Activated CD4-positive, CD25-positive, alpha-beta regulatory T cell (primary cell): ENCODE measurements around the gene EYA4.

Experiments used
- DNase-seq, 4 experiments: peaks; one replicate each; lab custom pipeline; 2025; lab: John Stamatoyannopoulos, UW

Gene EYA4

DNA sequence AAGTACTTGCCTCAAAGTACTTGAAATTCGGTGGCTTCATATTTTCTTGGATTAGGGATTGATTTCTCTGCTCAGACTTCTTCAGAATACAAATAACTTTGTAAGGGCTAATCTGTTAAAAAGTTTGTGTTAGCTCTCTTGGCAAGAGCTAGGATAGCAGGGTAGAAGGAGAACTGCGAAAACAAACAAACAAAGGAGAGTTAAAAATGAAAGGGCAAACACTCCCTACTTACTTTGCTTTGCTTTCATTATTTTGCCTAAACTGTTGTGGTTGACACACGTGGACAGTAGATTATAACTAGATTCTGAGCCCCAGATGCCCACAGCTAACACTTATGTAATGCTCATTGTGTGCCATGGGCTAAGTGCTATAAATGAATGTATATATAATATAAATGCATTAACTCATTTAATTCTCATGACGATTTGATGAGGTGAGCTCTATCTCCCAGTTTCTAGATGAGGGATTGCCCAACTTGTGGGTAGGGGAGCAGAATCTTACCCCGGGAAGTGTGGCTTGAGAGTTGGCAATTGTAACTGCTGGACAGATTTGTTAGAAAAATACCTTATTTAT is 48.7 kb downstream of the EYA4 start:
- DNase-seq, result no peak

DNA sequence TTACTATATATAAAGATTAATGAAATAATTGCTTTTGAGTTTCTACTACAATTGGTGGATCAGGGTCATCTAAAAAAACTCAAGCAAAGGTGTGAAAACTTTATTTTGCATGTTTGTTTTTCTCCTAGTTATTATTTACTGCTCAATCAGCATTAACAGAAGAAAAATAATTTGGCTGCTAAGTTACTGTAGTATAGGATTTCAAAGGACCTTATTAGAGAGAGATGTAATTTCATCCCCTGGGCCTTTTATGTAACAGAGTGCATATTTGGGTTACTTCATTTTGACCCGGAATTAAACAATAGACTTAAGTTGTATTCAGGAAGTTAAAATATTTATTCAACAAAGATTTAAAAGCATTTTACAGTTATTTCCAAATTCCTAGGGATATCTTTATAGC is 49.8 kb downstream of the EYA4 start:
- no peak for DNase-seq

DNA sequence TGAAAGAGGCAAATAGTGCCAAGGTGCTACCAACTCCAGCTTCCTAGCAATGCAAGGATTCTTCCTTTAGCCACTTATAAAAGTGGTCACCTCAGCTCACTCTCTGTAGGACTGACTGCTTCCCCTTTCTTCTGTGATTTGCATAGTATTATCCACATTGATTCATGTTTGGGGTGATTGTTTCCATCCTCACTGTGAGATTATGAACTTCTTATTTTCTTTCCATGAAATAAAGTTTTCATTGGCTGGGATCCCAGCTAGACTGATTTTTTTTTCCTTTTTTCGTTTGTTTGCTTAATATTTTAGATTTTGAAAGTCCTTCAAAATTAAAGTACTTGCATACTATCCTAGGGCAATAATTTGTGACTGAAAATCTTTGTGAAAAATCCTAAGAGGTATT is 50.5 kb downstream of the EYA4 start:
- DNase-seq, result no peak

DNA sequence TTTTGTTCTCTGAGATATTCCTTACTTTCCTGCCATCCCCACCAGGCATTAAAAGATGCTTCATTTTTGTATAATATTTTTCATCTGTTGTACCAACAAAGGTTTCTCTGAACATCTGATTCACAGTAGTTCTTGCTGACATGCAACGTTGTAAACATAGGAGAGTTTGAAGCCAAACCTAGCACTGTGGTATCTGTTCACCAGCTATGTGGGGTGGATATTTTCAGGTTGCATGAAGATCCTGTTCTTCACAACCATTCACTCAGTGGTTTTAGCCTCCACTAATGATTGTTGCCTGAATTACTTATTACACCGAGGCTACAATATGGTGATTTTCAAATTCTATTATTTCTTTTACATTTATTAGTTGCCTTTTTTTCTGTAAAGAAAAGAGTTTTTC is 56.5 kb downstream of the EYA4 start:
- DNase-seq, result no peak

DNA sequence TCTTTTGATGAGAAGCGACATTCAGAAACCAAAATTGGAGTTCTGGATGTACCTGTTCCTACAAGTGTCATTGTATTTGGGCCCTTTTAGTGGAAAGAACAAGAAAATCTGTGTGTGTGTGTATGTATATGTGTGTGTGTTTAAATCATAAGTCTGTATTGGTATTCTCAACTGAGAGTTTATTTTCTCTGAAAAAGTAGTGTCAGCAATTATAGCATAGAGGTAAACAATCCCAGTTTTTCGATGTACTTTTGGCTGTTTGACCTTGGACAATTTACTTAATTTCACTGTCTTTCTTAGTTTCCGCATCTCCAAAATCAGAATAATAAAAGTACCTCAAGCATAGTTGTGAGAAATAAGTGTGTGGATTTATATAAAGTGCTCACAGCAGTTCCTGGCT is 57.2 kb downstream of the EYA4 start:
- DNase-seq, result no peak

DNA sequence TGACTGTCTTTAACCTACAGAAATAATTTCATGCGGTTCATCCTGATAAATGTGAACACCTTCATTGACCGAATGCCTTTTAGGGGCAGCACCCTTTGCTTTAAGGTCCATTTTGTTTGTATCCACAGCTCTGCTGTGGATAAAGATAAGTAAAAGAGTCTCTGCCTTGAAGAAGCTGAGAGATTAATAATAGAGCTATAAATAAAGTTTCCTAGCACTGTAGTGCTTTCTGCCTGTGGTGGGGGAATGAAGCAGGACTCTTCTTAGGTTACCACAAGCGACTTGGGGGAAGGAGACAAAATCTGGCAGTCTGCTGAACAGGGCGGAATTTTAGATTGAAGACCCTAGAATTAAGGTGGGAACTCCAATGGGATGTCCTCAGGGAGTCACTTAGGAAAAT is 57.6 kb downstream of the EYA4 start:
- DNase-seq, result no peak

DNA sequence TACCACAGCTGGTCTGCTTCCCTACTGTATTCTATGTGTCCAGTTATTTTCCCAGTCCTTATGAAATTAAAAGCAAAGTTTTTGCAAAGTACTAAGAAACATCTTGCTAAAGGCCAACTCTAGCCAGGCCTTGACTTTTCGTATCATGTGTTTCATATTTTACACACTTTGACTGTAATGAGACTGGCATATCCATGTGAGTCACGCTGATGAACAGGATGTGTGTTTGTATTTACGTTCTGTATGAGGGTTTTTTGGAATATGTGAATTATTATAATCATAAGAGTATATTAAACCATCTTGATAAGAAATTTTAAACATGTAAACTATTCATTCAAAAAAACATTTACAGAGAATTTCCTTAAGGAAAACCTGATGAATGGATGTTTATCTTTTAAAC is 59.7 kb downstream of the EYA4 start:
- DNase-seq, result no peak

DNA sequence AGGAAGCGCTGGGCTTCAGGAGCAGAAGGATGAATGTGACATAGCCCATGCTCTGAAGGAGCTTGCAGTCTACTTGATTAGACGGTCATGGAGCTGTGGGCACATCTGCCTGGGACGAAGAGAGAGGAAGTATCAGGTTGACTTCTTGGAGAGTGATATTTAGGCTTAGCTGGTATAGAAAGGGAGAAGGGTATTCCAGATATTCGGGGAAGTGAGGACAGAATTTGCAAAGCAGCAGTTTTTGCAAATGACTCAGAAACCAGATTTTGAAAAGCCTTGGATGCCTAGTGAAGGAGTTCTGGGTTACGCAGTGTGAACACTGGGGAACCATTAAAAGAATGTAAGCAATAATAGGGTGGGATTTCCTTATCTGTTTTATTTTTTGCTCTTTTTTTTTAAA is 60.7 kb downstream of the EYA4 start:
- no peak for DNase-seq

DNA sequence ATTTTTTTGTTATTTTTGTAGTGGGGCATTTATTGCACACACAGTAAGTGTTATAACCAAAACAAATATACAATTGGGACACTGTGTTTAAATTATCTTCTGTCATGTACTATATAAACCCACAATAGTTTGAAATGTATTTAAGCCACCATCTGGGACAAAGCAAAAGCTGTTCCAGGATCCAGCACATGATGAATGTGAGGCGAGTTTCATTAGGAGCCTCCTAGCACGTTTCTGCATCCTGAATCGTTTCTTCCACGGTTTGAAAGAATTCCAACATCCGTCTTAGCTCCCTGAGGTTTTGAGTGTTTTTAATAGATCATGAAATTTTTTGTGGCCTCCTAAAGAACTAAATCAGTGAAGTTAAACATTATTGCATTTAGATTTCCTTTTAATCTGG is 65.8 kb downstream of the EYA4 start:
- no peak for DNase-seq

DNA sequence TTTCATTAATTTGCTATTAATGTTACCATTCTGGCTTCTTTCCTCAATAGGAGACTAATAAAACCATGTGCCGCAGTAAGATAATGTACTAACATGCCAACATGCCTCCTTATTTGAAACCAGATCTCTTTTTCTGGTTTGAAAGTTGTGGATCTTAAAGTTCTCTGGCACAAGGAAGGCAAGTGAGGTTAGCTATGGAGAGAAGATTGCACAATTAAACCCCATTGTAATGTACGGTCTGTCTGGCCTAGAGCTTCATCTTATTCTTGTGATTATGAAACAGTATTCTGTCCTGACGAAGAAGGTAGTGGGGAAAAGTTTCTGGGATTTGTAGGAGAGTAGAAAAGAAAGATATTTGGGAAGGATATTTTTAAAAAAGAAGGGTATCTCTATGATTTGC is 68.4 kb downstream of the EYA4 start:
- DNase-seq, result no peak

DNA sequence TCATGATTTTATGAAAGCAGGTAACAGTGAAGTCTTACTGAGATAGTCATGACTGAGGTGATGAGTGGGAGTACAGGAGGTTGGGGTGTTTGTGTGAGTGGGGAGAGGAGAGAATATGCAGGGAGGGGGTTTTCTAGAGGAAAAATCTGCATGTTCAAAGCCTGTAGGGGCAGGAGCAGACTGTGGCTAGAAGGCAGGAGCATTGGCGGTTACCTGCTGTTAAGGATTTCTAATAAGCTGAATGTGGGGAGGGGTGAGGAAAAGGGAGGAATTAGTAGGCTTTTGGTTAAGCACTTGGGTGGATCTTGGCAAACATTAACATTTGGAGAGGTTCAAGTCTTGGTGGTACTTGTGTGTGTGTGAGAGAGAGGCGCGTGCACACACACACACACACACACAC is 70.8 kb downstream of the EYA4 start:
- no peak for DNase-seq

DNA sequence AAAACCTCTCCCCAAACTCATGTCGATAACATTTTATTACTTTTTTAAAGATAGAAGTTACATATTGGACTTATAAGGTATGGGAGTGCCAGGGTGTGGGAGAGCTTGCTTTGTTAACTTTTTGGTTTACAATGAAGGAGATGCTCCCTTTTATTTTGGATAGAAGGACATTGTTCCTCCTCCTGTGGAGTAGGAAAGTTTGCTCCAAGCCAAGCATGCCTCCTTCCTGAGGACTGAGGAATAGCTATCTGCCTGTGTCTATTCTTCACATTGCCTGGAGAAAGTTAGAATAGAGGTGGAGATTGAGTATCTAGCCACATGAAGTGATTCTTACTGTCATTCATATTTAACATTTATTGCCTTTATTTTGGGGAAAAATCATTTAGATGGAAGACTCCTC is 71.9 kb downstream of the EYA4 start:
- DNase-seq, result no peak

DNA sequence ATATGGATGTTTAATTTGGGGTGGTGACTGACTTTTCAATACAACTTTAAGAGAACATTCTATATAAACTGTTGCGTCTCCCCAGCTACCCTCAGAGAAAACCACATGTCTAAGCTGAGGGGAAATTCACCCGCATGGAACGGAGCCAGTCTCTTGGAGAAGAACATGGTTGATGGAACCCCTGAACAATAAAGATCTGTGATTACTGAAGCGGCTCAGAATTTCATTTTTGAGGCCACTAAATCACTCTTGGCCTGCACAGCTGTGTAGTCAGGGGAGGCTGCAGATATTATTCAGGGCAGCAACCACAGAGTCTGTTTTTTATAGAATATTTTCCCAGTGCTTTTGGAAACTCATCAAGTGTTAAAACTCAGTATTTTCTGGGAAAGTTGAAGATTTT is 73.8 kb downstream of the EYA4 start:
- DNase-seq, result no peak

DNA sequence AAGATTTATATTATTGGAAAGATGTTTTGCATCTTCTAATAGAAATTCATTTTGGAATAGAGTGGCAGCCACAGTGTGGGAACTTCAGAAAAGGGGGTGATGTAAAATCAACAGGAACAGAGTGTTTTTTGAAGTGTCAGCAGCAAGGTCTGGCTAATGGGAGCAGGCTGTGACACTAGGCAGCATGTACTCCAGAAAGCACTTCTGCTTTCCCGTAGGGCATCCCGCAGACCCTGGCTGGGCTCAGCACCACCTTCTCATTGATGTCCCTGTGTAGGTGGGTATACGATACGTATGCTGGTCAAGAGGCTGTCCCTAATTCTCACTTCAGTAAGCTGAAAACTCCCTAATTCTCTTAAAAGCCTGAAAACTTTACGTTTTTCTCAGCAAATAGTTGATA is 74.7 kb downstream of the EYA4 start:
- no peak for DNase-seq

DNA sequence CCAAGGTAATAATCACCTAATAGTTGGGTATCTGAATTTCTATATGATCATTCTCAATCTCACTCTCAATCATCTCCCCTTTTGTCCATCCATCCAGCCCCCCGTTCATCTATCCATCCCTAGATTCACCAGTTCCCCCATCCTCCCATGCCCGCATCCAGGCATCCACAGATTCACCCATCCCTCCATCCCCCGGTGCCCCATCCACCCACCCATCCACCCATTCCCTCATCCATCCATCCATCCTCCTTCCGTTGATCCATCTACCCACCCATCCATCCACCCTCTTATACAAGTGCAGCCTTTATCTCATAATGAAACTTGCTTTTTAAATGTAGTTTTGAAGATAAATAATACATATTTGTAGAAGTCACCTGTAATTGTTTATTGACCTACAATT is 76.5 kb downstream of the EYA4 start:
- DNase-seq, result no peak

DNA sequence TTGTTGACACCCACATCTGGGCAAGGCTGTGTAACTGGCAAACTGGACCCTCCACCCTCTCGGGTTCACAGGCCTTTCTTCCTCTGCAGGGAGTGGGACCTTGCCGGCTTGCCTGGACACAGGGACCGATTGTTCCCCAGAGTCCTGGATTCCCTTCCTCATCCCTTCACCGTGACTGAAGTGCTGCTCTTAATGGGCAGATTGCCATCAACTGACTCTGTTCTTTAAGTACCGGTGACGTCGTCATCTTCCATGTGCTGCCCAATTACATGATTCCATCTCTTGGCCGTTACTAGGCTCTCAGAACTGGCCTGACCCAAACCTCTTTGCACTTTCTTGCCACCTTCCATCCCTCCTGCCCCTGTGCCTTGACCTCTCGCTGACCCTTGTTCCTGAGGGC is 85.4 kb downstream of the EYA4 start:
- DNase-seq, result no peak

DNA sequence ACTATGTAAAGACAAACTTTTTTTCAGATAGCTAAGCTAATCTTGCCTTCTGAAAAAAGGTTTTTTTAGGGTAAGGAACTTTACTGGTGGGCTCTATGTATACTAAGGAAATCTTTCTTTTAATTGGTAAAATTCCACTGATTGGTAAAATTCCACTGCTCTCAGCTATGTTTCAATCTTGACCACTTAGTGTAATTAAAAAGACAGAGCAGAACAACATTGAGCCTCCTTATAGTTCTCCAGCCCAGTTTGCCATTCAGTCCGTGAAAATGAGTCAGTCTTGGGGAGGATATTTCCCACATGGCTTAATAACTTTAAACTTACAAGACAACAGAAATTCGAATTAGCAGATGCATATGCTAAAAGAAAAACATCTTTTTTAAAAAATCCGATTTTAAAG is 92.7 kb downstream of the EYA4 start:
- no peak for DNase-seq

DNA sequence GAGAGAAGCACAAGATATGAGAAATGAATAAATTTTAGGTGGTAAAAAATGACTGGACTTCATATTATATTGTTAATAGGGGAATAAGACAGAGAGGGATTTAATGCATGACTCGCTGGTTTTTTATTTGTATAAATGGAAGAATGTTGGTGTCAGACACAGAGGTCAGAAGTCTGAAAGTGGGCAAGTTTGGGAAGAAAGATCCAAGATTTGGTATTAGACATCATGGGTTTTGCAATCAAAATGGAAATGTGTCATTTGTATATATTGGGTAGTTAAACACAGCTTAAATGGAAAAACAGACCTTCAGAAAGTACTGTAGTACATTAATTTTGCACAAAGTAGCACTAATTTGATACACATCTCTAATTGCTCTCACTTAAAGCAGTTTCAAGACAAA is 96.2 kb downstream of the EYA4 start:
- no peak for DNase-seq

DNA sequence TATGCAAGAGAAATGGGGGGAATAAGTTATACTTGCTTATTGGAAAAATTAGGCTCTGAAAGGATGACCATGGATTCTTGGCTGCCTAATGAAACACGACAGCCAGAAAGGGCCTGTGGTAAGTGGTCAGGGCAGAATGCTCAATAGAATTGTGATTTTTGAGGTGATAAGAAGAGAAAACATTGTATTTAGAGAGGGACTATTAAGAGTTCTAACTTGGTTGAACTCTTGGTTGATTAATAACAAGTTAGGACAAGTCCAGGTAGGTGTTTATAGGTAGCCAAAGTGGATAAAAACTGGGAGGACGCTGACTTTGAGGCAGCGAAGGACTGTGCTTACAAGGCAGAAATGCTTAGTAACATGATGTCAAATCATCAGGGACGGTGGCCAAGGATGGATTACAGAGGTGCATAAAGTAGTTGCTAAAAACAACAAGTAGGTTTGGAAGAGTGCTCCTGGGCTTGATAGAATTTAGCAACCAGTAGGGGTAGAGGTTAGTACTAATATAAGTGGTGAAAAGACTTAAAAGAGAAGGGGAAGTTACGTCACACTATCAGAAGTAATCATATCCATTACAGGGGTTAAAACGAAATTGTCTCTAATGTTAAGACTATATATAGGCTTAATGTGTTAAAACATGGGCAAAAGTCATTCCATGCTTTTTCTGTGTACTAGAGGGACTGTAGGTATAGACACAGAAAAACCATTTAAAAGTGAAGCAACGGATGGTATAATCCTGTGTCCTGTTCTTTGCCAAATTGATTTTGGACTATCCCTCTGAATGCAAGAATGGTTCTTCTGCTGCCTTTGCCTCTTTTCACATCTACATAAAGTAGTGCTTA is 98.6 kb downstream of the EYA4 start:
- DNase-seq, result no peak

DNA sequence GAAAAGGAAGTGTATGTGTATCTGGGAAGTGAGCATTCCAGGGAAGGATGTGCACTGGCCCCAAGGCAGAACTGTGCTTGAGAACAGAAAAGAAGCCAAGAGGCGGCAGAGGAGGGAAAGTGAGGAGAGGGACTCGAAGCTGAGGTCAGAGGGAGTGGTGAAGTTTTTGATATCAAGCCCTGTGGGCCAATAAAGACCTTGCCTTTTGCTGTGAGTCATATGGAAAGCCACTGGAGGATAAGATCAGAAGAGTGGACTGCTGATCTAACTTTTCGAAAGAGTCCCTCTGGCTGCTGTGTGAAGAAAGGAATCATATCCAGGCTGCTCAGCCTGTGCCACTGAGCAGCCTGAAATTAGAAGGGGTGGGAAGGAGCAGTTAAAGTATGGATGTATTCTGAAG is 99.4 kb downstream of the EYA4 start:
- DNase-seq, result no peak

DNA sequence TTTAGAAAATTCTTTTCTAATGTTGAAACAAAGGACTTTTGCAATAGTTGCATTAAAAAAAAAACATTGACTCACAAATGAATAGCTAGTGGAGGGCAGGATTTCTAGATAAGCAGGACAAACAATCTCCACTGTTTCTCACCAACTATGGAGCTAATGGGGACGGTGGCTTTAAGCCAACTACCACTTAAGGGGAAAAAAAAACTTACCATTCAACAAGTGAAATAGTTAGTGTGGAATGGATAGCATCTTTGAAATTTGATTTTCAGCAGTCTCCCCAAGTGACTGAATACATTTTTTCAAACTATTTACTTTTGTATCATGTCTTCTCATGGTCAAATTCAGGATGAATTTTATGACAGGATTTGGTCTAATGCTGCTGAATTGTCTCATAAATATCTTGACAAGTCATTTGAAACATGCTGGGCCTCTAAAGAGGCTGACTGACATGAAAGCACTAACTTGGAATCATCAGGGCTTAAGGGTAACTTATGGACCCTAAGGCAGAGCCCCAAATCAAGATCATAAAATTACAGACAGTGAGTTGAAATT is 100.5 kb downstream of the EYA4 start:
- no peak for DNase-seq

DNA sequence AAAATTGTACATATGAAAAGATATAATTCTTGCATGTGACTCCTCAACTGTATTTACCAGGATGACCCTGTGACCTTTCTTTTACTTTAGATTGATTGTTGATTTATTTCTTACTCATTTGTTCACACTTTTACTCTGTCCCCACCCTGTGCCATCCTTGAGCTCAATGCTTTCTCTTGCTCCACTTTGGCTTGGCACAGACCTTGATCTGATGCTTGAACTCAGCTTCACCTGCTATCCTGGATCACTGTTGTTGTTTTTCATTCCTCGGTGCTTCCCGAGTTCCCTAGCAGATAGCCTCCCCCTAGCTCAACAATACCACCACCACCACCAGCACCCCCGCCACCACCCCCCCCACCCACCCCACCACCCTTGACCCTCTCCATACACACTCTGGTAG is 102.1 kb downstream of the EYA4 start:
- no peak for DNase-seq

DNA sequence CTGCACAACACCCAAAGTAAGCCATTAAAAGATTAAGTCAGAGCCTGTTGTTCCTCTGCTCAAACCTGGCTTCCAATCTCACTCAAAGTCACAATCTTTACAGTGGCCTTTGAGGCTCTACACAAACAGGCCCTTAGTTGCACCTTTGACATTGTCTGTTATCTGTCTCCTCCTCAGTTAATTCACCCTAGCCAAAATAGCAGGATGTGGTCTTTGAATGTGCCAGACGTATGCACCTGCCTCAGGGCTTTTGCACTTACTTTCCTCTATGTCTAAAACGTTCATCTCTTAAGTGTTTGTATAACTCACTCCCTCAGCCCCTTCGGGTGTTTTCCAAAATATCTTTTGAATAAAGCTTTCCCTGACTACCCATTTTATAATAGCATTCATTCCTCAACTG is 107.7 kb downstream of the EYA4 start:
- no peak for DNase-seq

DNA sequence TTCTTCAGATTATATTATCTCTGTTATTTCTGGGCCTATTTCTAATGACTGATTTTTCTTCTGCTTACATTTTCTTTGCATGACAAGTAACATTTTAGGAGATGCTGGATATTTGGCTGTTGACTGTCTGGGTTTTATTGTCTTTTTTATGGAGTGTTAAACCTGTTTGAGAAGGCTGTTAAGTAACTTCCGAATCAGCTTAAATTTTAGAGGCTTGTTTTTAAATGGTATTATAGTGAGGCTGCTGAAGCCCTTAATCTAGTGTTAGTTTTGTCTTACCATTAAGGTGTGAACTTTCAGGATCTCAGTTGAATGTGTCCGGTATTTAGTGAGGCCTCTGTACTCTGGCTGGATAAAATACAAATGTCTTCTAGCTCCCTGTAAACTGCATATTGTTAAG is 109.8 kb downstream of the EYA4 start:
- no peak for DNase-seq
